HL-60 (cell line): ENCODE measurements around the gene BDH1.

ENCODE experiments used
- DNase-seq, 2 experiments: peaks; one replicate each; pipeline ENCODE4 v3.0.0-alpha.2; 2010 to 2020; ENCODE audit warnings: low read depth in 1 of 2, low spot score in 1 of 2
- H3K27ac ChIP-seq: fragments of 250-450 bp; sonication (Bioruptor Pico); replicated peaks from 2 replicates; pipeline ENCODE4 v1.5.1; 2020; ENCODE audit warnings: mild to moderate bottlenecking, moderate library complexity
- H3K27me3 ChIP-seq: fragments of 250-450 bp; sonication (Bioruptor Pico); 2 replicates; pipeline ENCODE4 v1.5.1; 2021; ENCODE audit warnings: mild to moderate bottlenecking, moderate library complexity; ENCODE audit not compliant: insufficient read depth, poor library complexity, severe bottlenecking
- H3K4me3 ChIP-seq: replicated peaks from 2 replicates; pipeline ENCODE4 v1.5.1; 2011; ENCODE audit warnings: mild to moderate bottlenecking, control low read depth, low read length; ENCODE audit not compliant: insufficient read depth
- GABPA ChIP-seq: IDR thresholded peaks from 2 replicates; pipeline ENCODE4 v1.6.1; 2012; ENCODE audit warnings: low read depth
- POLR2AphosphoS5 ChIP-seq: IDR thresholded peaks from 2 replicates; pipeline ENCODE4 v1.6.1; 2012; ENCODE audit warnings: low read depth
- SPI1 ChIP-seq: IDR thresholded peaks from 2 replicates; pipeline ENCODE4 v1.6.1; 2012; ENCODE audit warnings: low read depth, mild to moderate bottlenecking, borderline replicate concordance
- TF ChIP-seq, protein P1 (sequence below): IDR thresholded peaks from 2 replicates; pipeline ENCODE4 v1.6.1; 2012; ENCODE audit warnings: low read depth; ENCODE audit not compliant: insufficient replicate concordance
- TF ChIP-seq, protein P2 (sequence below): IDR thresholded peaks from one replicate; pipeline ENCODE4 v1.5.1; 2011; ENCODE audit warnings: low read length, control low read depth, inconsistent platforms; ENCODE audit not compliant: insufficient read depth

BDH1 gene

DNA sequence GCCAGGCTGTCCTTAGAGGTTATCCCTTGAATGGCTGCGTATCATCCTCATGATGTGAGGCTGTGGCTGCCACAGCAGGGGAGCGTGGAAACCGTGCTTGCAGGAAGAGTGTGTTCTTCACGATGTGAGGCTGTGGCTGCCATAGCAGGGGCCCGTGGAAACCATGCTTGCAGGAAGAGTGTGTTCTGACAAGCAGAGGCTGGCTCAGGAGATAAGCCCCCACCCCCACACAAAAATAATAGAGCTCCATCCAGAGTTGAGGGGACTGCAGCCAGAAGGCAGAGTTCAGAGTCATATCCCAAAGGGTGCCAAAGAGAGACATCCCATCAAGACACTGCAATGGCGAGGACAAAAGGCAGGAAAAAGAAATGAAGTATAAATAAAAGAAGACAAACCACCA, 22.6 kb upstream of the BDH1 start:
- H3K4me3 ChIP-seq, result no peak overlapping the region
- no peaks in the 10 kb centered on the region for H3K27me3 ChIP-seq
- H3K27ac ChIP-seq, result no peak overlapping the region
- TF ChIP-seq POLR2AphosphoS5 (no peak), SPI1 (no peak), GABPA (no peak)
- TF ChIP-seq, protein P1, sequence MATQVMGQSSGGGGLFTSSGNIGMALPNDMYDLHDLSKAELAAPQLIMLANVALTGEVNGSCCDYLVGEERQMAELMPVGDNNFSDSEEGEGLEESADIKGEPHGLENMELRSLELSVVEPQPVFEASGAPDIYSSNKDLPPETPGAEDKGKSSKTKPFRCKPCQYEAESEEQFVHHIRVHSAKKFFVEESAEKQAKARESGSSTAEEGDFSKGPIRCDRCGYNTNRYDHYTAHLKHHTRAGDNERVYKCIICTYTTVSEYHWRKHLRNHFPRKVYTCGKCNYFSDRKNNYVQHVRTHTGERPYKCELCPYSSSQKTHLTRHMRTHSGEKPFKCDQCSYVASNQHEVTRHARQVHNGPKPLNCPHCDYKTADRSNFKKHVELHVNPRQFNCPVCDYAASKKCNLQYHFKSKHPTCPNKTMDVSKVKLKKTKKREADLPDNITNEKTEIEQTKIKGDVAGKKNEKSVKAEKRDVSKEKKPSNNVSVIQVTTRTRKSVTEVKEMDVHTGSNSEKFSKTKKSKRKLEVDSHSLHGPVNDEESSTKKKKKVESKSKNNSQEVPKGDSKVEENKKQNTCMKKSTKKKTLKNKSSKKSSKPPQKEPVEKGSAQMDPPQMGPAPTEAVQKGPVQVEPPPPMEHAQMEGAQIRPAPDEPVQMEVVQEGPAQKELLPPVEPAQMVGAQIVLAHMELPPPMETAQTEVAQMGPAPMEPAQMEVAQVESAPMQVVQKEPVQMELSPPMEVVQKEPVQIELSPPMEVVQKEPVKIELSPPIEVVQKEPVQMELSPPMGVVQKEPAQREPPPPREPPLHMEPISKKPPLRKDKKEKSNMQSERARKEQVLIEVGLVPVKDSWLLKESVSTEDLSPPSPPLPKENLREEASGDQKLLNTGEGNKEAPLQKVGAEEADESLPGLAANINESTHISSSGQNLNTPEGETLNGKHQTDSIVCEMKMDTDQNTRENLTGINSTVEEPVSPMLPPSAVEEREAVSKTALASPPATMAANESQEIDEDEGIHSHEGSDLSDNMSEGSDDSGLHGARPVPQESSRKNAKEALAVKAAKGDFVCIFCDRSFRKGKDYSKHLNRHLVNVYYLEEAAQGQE, result no peak
- DNase-seq, result no peak

DNA sequence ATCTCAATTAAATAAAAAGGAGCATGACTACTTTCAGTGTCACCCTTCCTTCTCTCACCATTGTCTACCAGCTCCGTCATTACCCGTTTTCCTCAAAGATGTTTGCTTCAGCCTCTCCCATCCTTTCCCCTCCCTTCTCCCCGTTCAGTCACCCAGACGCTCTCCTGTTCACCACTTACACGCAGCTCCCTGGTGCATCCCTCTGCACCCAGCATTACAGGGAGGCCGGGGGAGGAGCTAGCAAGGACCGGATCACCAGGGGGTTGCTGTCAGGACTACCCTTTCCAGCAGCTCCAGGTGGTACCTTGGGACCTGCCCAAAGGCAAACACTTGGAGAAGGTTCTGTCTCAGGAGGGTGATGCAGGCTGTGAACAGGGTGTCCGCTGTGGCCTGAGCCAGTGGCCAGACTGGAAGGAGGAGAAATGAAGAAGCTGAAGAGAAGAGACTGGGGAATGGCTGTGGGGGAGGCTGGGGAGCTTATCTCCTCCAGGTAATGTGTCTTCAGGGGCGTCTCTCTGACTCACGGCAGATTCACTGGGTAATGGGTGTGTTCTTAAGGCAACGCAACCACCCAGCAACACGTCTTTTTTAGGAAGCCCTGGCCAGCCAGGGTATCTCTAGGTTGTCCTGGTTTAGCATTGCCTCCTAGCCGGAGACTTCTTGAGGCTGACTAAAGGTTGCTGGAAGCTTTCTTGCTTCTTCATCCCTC, 21.8 kb upstream of the BDH1 start:
- no peak overlapping the region for H3K27ac ChIP-seq
- H3K27me3 ChIP-seq, result no peaks in the 10 kb centered on the region
- no peak for TF ChIP-seq GABPA
- no peak for TF ChIP-seq POLR2AphosphoS5
- no peak for TF ChIP-seq SPI1
- TF ChIP-seq, protein P2, sequence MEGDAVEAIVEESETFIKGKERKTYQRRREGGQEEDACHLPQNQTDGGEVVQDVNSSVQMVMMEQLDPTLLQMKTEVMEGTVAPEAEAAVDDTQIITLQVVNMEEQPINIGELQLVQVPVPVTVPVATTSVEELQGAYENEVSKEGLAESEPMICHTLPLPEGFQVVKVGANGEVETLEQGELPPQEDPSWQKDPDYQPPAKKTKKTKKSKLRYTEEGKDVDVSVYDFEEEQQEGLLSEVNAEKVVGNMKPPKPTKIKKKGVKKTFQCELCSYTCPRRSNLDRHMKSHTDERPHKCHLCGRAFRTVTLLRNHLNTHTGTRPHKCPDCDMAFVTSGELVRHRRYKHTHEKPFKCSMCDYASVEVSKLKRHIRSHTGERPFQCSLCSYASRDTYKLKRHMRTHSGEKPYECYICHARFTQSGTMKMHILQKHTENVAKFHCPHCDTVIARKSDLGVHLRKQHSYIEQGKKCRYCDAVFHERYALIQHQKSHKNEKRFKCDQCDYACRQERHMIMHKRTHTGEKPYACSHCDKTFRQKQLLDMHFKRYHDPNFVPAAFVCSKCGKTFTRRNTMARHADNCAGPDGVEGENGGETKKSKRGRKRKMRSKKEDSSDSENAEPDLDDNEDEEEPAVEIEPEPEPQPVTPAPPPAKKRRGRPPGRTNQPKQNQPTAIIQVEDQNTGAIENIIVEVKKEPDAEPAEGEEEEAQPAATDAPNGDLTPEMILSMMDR, result no peak
- TF ChIP-seq, protein P1, result no peak
- H3K4me3 ChIP-seq, result no peak overlapping the region
- DNase-seq, result no peak

DNA sequence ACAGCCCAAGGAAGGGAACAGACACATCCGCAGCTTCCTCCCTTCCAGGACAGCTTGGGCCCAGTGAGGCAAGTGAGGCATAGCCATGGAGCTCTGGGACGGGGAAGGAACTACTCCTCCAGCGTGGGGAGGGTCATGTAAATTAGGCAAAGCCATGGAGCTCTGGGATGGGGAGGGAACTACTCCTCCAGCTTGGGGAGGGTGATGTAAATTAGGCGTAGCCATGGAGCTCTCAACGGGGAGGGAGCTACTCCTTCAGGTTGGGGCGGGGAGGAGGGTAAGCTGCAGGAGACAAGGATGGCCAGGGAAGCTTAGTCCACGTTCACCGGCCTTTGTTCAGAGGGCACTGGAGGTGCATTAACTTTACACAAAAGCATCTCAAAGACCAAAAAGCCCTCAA, 21.1 kb upstream of the BDH1 start:
- no peaks in the 10 kb centered on the region for H3K27me3 ChIP-seq
- no peak for DNase-seq
- no peak overlapping the region for H3K27ac ChIP-seq
- TF ChIP-seq, protein P2, result no peak
- TF ChIP-seq, protein P1, result no peak
- no peak for TF ChIP-seq SPI1
- no peak for TF ChIP-seq GABPA
- no peak for TF ChIP-seq POLR2AphosphoS5
- H3K4me3 ChIP-seq, result no peak overlapping the region
